Caco-2 (cell line): ENCODE data around the gene PRKAR2B. TPM values are rescaled to one million over a fixed set of nuclear protein-coding genes. Genes with fewer than 3 reads are reported as not detected.

Experiments used
- BruUV-seq: library from RNA; stranded (reverse); fragments of 400-500 nt; replicated peaks from 2 replicates; lab custom pipeline; 2021; lab: Mats Ljungman, UMichigan
- CTCF ChIA-PET: fragments of 300-600 bp; sonication (Branson Sonifier 250); formaldehyde crosslinking; loops from one replicate; lab custom pipeline; 2022; ENCODE audit warnings: antibody characterized with exemption; lab: Charles Lee
- POLR2A ChIA-PET: fragments of 300-600 bp; sonication (Branson Sonifier 250); formaldehyde crosslinking; loops from one replicate; lab custom pipeline; 2022; ENCODE audit warnings: antibody characterized with exemption; lab: Charles Lee
- DNase-seq, 2 experiments: peaks; one replicate each; pipeline versions ENCODE4 v3.0.0 to v3.0.0-alpha.2; 2020 to 2022
- H3K27me3 ChIP-seq: replicated peaks from 2 replicates; pipeline ENCODE4 v1.6.0; 2011; ENCODE audit warnings: low read length; ENCODE audit not compliant: control insufficient read depth, insufficient read depth
- H3K36me3 ChIP-seq: 2 replicates; pipeline ENCODE4 v1.5.1; 2011; ENCODE audit warnings: low read length; ENCODE audit not compliant: control insufficient read depth, insufficient read depth
- H3K4me1 ChIP-seq: fragments of 250-450 bp; sonication (Bioruptor Pico); 2 replicates; pipeline ENCODE4 v1.5.1; 2020; ENCODE audit warnings: mild to moderate bottlenecking
- H3K4me3 ChIP-seq: 2 replicates; pipeline ENCODE4 v1.5.1; 2011; ENCODE audit warnings: low read depth, mild to moderate bottlenecking, control low read depth, low read length
- H3K9me3 ChIP-seq: fragments of 250-450 bp; sonication (Bioruptor Pico); 2 replicates; pipeline ENCODE4 v1.5.1; 2020; ENCODE audit warnings: mild to moderate bottlenecking, moderate library complexity
- H3K27ac Mint-ChIP-seq: one replicate; pipeline ENCODE4 v1.8.0; 2022; ENCODE audit warnings: mixed read lengths; ENCODE audit not compliant: unreplicated experiment
- H3K27me3 Mint-ChIP-seq: one replicate; pipeline ENCODE4 v1.8.0; 2022; ENCODE audit warnings: mixed read lengths; ENCODE audit not compliant: insufficient read depth, unreplicated experiment
- H3K36me3 Mint-ChIP-seq: one replicate; pipeline ENCODE4 v1.8.0; 2022; ENCODE audit warnings: mild to moderate bottlenecking, mixed read lengths; ENCODE audit not compliant: insufficient read depth, unreplicated experiment
- H3K4me1 Mint-ChIP-seq: one replicate; pipeline ENCODE4 v1.8.0; 2022; ENCODE audit warnings: low read depth, mixed read lengths; ENCODE audit not compliant: unreplicated experiment
- H3K4me3 Mint-ChIP-seq: one replicate; pipeline ENCODE4 v1.8.0; 2022; ENCODE audit warnings: mild to moderate bottlenecking, moderate library complexity, mixed read lengths; ENCODE audit not compliant: unreplicated experiment
- H3K9me3 Mint-ChIP-seq: one replicate; pipeline ENCODE4 v1.8.0; 2022; ENCODE audit warnings: mixed read lengths; ENCODE audit not compliant: unreplicated experiment
- intact Hi-C: fragments of 100-400 bp; cut with micrococcal nuclease; formaldehyde crosslinking; loops from one replicate; pipeline ENCODE4 v1.10.0; 2022; ENCODE audit not compliant: unreplicated experiment
- total RNA-seq: library from RNA; stranded (reverse); gene quantifications from 2 replicates; pipeline ENCODE4 v1.2.3, GENCODE V29; 2022
- TF ChIP-seq, protein P1 (sequence below), 2 experiments: fragments of 200-600 bp in 1 of 2; IDR thresholded peaks; 1 replicate in 1 of 2; 2 replicates in 1 of 2; pipeline versions ENCODE4 v1.5.1 to v1.8.0; 2011 to 2022; ENCODE audit warnings: antibody characterized with exemption in 1 of 2, control low read depth in 1 of 2, inconsistent platforms in 1 of 2, low read depth in 1 of 2, low read length in 1 of 2, mild to moderate bottlenecking in 1 of 2, moderate library complexity in 1 of 2; ENCODE audit not compliant: insufficient read depth in 1 of 2, severe bottlenecking in 1 of 2, unreplicated experiment in 1 of 2

PRKAR2B gene
- total RNA-seq, 1 experiment from 2014 or later, result 0.07 TPM

DNA sequence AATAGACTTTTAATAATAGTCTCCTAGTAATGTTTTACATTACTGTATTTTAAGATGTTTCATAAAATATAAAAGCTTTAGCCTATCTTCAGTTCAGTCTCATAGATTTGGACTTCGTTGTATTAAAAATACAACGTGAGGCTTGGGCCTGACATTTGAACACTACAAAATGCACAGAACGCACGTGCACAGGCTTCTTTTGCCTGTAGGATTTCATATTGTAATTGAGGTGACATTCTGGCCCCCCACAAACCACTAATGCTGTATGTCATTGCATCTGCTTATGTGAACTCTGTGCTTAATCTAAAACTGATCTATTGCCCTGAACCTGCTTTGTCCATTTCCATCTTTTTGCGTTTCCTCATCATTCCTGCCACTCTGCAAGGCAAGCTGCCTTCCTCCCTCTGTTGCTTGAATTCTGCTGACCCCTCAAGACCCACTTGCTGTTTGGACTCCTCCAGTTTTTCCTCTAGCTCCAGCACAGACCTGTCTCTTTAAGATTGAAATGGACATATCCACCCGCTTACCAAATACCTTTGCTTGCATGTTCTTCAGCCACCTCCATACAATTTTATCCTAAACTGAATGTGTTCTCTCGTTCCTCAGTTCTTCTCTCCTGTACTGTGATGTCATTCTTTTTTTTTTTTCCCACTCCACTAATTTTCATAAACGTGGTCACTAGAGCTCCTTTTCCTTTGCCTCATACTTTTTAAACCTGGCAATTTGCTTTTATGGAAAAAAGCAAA is 12.4 kb downstream of the PRKAR2B start:
- ChIA-PET CTCF (no interaction called here), POLR2A (no interaction called here)
- peaks cover 15% of the 10 kb centered on the region for H3K27me3 Mint-ChIP-seq
- peaks cover 1% of the 10 kb centered on the region; the same call in 1 of the 2 replicates for H3K27me3 ChIP-seq
- BruUV-seq, result no TSS peak
- H3K4me1 ChIP-seq, result no peaks in the 10 kb centered on the region
- DNase-seq, result no peak
- H3K4me3 ChIP-seq, result no peak overlapping the region
- no peak overlapping the region for H3K27ac Mint-ChIP-seq
- no peaks in the 10 kb centered on the region; the same call in 1 of the 2 replicates for H3K9me3 ChIP-seq
- no peaks in the 10 kb centered on the region for H3K9me3 Mint-ChIP-seq
- H3K4me3 Mint-ChIP-seq, result no peak overlapping the region
- TF ChIP-seq, protein P1, sequence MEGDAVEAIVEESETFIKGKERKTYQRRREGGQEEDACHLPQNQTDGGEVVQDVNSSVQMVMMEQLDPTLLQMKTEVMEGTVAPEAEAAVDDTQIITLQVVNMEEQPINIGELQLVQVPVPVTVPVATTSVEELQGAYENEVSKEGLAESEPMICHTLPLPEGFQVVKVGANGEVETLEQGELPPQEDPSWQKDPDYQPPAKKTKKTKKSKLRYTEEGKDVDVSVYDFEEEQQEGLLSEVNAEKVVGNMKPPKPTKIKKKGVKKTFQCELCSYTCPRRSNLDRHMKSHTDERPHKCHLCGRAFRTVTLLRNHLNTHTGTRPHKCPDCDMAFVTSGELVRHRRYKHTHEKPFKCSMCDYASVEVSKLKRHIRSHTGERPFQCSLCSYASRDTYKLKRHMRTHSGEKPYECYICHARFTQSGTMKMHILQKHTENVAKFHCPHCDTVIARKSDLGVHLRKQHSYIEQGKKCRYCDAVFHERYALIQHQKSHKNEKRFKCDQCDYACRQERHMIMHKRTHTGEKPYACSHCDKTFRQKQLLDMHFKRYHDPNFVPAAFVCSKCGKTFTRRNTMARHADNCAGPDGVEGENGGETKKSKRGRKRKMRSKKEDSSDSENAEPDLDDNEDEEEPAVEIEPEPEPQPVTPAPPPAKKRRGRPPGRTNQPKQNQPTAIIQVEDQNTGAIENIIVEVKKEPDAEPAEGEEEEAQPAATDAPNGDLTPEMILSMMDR (IDR thresholded peaks at IDR 0.05; ENCODE audit: insufficient read depth in 1 of 2, low read depth in 1 of 2, low read length in 1 of 2, severe bottlenecking in 1 of 2, unreplicated experiment in 1 of 2), result no peak
- intact Hi-C loops, result no loop called here
- H3K4me1 Mint-ChIP-seq, result no peaks in the 10 kb centered on the region
- no peaks in the 10 kb centered on the region for H3K36me3 ChIP-seq
- no peaks in the 10 kb centered on the region for H3K36me3 Mint-ChIP-seq

DNA sequence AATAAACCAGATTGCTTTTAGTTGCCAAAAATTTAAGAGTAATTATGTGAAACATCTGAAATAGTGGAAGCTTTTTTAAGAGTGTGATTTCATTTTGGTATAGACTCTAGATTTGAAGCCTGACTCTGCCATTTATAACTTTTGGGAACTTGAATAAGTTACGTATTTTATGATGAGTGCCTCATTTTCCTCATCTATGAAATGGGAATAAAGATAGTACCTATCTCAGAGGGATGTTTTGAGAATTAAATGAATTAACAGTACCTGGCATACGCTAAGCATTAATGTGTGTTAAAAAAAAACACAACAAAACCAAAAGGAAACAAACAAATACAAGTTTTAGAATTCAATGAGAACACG is 12.9 kb downstream of the PRKAR2B start:
- intact Hi-C loops, result no loop called here
- Histone ChIP-seq H3K36me3 (no peaks in the 10 kb centered on the region), H3K9me3 (no peaks in the 10 kb centered on the region; the same call in 1 of the 2 replicates), H3K27me3 (peaks cover 1% of the 10 kb centered on the region; the same call in 1 of the 2 replicates), H3K4me1 (no peaks in the 10 kb centered on the region), H3K4me3 (no peak overlapping the region)
- ChIA-PET POLR2A (no interaction called here), CTCF (no interaction called here)
- H3K4me3 Mint-ChIP-seq, result no peak overlapping the region
- no TSS peak for BruUV-seq
- TF ChIP-seq, protein P1 (IDR thresholded peaks at IDR 0.05; ENCODE audit: insufficient read depth in 1 of 2, low read depth in 1 of 2, low read length in 1 of 2, severe bottlenecking in 1 of 2, unreplicated experiment in 1 of 2), result no peak
- no peaks in the 10 kb centered on the region for H3K9me3 Mint-ChIP-seq
- H3K27me3 Mint-ChIP-seq, result peaks cover 16% of the 10 kb centered on the region
- no peaks in the 10 kb centered on the region for H3K36me3 Mint-ChIP-seq
- no peaks in the 10 kb centered on the region for H3K4me1 Mint-ChIP-seq
- H3K27ac Mint-ChIP-seq, result no peak overlapping the region
- DNase-seq, result no peak

DNA sequence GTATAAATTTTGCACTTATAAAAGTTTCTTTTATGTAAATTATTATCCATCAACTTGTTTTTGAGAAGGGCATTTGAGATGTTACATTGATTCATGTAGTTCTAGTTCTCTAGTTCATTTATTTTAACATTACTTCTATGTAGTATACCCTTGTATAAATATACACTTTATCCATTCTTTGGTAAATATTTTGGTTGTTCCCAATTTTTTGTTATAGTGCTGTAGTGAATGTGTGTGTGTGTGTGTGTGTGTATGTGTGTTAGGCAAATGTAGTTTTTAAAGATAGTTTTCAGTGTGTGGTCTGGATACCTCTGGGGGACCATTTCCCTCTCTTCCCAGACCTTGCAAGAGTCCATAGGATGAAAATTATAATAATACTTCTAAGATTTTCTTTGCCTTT is 15.0 kb downstream of the PRKAR2B start:
- H3K27me3 Mint-ChIP-seq, result peaks cover 13% of the 10 kb centered on the region
- H3K27ac Mint-ChIP-seq, result no peak overlapping the region
- ChIA-PET POLR2A (no interaction called here), CTCF (no interaction called here)
- no peak overlapping the region for H3K4me3 Mint-ChIP-seq
- H3K4me3 ChIP-seq, result no peak overlapping the region
- no peaks in the 10 kb centered on the region for H3K9me3 Mint-ChIP-seq
- no peaks in the 10 kb centered on the region for H3K36me3 Mint-ChIP-seq
- no peaks in the 10 kb centered on the region for H3K4me1 Mint-ChIP-seq
- TF ChIP-seq, protein P1 (IDR thresholded peaks at IDR 0.05; ENCODE audit: insufficient read depth in 1 of 2, low read depth in 1 of 2, low read length in 1 of 2, severe bottlenecking in 1 of 2, unreplicated experiment in 1 of 2), result no peak
- intact Hi-C loops, result no loop called here
- DNase-seq, result no peak
- H3K27me3 ChIP-seq, result peaks cover 1% of the 10 kb centered on the region; the same call in 1 of the 2 replicates
- no peaks in the 10 kb centered on the region for H3K4me1 ChIP-seq
- no TSS peak for BruUV-seq
- H3K9me3 ChIP-seq, result no peaks in the 10 kb centered on the region; the same call in 1 of the 2 replicates
- no peaks in the 10 kb centered on the region for H3K36me3 ChIP-seq
